WTC11 (cell line): ENCODE measurements around the gene CNTN5. TPM values are rescaled to one million over a fixed set of nuclear protein-coding genes. Genes with fewer than 3 reads are reported as not detected.

Experiments used
- ATAC-seq: fragments of 200-7000 bp; cut with Tn5 transposase; 2 replicates; pipeline ENCODE4 v1.10.0; 2021; ENCODE audit warnings: mild to moderate bottlenecking, moderate library complexity
- CTCF ChIA-PET: fragments of 300-600 bp; sonication (Branson Sonifier 250); formaldehyde crosslinking; loops from one replicate; lab custom pipeline; 2021; ENCODE audit warnings: antibody characterized with exemption; lab: Charles Lee
- POLR2A ChIA-PET: fragments of 350-600 bp; sonication (Branson Sonifier 250); formaldehyde crosslinking; loops from one replicate; lab custom pipeline; 2021; ENCODE audit warnings: antibody characterized with exemption; lab: Charles Lee
- DNase-seq: peaks from one replicate; pipeline ENCODE4 v3.0.0; 2021; ENCODE audit warnings: low spot score
- H3K27ac Mint-ChIP-seq: 2 replicates; pipeline ENCODE4 v1.8.0; 2021; ENCODE audit warnings: mixed read lengths
- H3K27me3 Mint-ChIP-seq: 2 replicates; pipeline ENCODE4 v1.8.0; 2021; ENCODE audit warnings: low read depth, mild to moderate bottlenecking, moderate library complexity, mixed read lengths
- H3K36me3 Mint-ChIP-seq: 2 replicates; pipeline ENCODE4 v1.8.0; 2021; ENCODE audit warnings: mixed read lengths
- H3K4me1 Mint-ChIP-seq: 2 replicates; pipeline ENCODE4 v1.8.0; 2022; ENCODE audit warnings: mixed read lengths
- H3K4me3 Mint-ChIP-seq: 2 replicates; pipeline ENCODE4 v1.8.0; 2021; ENCODE audit warnings: mild to moderate bottlenecking, moderate library complexity, mixed read lengths
- H3K9me3 Mint-ChIP-seq: 2 replicates; pipeline ENCODE4 v1.8.0; 2021; ENCODE audit warnings: mixed read lengths
- EMX1 ChIP-seq: fragments of 250-450 bp; sonication (Bioruptor Pico); IDR thresholded peaks from 2 replicates; pipeline ENCODE4 v1.8.0; 2021; ENCODE audit warnings: mild to moderate bottlenecking
- FOXP1 ChIP-seq: sonication (generic); formaldehyde crosslinking; IDR thresholded peaks from 2 replicates; pipeline ENCODE4 v1.8.0; 2022; ENCODE audit warnings: missing genetic modification reagents, mild to moderate bottlenecking, moderate library complexity, borderline replicate concordance
- GABPB1 ChIP-seq: sonication (generic); formaldehyde crosslinking; IDR thresholded peaks from 2 replicates; pipeline ENCODE4 v1.8.1; 2023; ENCODE audit warnings: mild to moderate bottlenecking, missing genetic modification reagents
- IRF2 ChIP-seq: sonication (generic); formaldehyde crosslinking; IDR thresholded peaks from 2 replicates; pipeline ENCODE4 v1.8.0; 2022; ENCODE audit warnings: low read depth, missing genetic modification reagents, borderline replicate concordance
- NFYB ChIP-seq: sonication (generic); formaldehyde crosslinking; conservative IDR thresholded peaks from 2 replicates; pipeline ENCODE4 v1.8.0; 2022; ENCODE audit warnings: low read depth, missing genetic modification reagents
- NR1H2 ChIP-seq: sonication (generic); formaldehyde crosslinking; IDR thresholded peaks from 2 replicates; pipeline ENCODE4 v1.9.0; 2021; ENCODE audit warnings: mild to moderate bottlenecking, moderate library complexity, missing genetic modification reagents
- PRRX2 ChIP-seq: fragments of 250-450 bp; sonication (Bioruptor Pico); IDR thresholded peaks from 2 replicates; pipeline ENCODE4 v1.8.0; 2021; ENCODE audit warnings: mild to moderate bottlenecking
- SOX15 ChIP-seq: fragments of 250-450 bp; sonication (Bioruptor Pico); IDR thresholded peaks from 2 replicates; pipeline ENCODE4 v1.9.0; 2021; ENCODE audit warnings: mild to moderate bottlenecking
- ZBTB21 ChIP-seq: sonication (generic); formaldehyde crosslinking; IDR thresholded peaks from 2 replicates; pipeline ENCODE4 v1.8.1; 2023; ENCODE audit warnings: mild to moderate bottlenecking, missing genetic modification reagents, borderline replicate concordance
- ZNF671 ChIP-seq: fragments of 250-450 bp; sonication (Bioruptor Pico); IDR thresholded peaks from 2 replicates; pipeline ENCODE4 v1.8.0; 2021; ENCODE audit warnings: mild to moderate bottlenecking
- total RNA-seq: library from RNA; stranded (reverse); gene quantifications from 3 replicates; pipeline ENCODE4 v1.2.3, GENCODE V29; 2021
- TF ChIP-seq, protein P1 (sequence below): sonication (generic); formaldehyde crosslinking; IDR thresholded peaks from 2 replicates; pipeline ENCODE4 v1.8.1; 2023; ENCODE audit warnings: mild to moderate bottlenecking, missing genetic modification reagents, moderate library complexity
- TF ChIP-seq, protein P2 (sequence below): sonication (generic); formaldehyde crosslinking; IDR thresholded peaks from 2 replicates; pipeline ENCODE4 v1.8.1; 2023; ENCODE audit warnings: mild to moderate bottlenecking, moderate library complexity, missing genetic modification reagents
- TF ChIP-seq, protein P3 (sequence below): fragments of 250-450 bp; sonication (Bioruptor Pico); IDR thresholded peaks from 2 replicates; pipeline ENCODE4 v1.9.0; 2021; ENCODE audit warnings: mild to moderate bottlenecking
- TF ChIP-seq, protein P4 (sequence below): sonication (generic); formaldehyde crosslinking; IDR thresholded peaks from 2 replicates; pipeline ENCODE4 v1.8.1; 2022; ENCODE audit warnings: mild to moderate bottlenecking, moderate library complexity, missing genetic modification reagents
- TF ChIP-seq, protein P5 (sequence below): sonication (generic); formaldehyde crosslinking; IDR thresholded peaks from 2 replicates; pipeline ENCODE4 v1.8.0; 2023; ENCODE audit warnings: mild to moderate bottlenecking, missing genetic modification reagents
- TF ChIP-seq, protein P6 (sequence below): sonication (generic); formaldehyde crosslinking; IDR thresholded peaks from 2 replicates; pipeline ENCODE4 v1.8.0; 2022; ENCODE audit warnings: missing genetic modification reagents
- TF ChIP-seq, protein P7 (sequence below): sonication (generic); formaldehyde crosslinking; IDR thresholded peaks from 2 replicates; pipeline ENCODE4 v1.8.1; 2022; ENCODE audit warnings: mild to moderate bottlenecking, missing genetic modification reagents, moderate library complexity, borderline replicate concordance

The CNTN5 gene
- total RNA-seq, 1 experiment from 2014 or later: 0.07 TPM

DNA sequence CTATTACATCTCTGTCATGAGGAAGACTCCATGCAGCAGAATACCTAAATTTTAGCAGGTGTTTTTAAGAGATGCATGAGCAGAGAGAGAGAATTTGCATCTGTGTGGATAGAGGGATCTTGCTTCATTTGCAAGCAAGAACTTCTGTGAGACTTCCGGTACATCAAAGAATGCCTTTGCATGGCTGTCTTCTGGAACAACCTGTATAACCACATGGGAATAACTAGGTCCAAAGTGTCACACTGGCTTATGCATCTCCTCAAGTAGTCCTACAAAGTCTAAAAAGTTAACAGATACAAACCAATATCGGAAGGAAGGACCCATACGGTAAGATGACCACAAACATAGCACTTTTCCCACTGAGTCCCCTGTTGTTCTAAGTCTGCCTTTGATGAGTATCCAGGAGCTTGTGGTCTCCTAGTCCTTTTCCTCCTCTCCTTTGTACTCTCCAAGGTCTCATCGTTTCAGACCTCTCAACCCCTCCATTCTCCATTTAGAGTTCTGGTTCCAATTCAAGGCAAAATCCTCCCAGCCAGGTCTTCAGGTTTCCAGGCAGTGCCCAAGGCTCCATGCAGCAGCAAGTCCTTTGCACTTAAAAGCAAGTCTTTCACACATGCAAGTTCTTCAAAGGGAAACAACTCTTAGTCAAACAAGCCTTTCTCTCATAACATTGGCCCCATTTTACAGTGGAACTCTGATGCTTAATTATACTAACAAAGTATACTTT lies 1084.7 kb downstream of the CNTN5 start:
- peak overlapping the region; percentile 36 for H3K27ac Mint-ChIP-seq
- H3K9me3 Mint-ChIP-seq: peaks cover 8% of the 10 kb centered on the region
- no peak overlapping the region; the same call in 1 of the 2 replicates for H3K4me3 Mint-ChIP-seq
- no peak for DNase-seq
- H3K27me3 Mint-ChIP-seq: no peaks in the 10 kb centered on the region
- POLR2A ChIA-PET: no interaction called here
- TF ChIP-seq, protein P1, sequence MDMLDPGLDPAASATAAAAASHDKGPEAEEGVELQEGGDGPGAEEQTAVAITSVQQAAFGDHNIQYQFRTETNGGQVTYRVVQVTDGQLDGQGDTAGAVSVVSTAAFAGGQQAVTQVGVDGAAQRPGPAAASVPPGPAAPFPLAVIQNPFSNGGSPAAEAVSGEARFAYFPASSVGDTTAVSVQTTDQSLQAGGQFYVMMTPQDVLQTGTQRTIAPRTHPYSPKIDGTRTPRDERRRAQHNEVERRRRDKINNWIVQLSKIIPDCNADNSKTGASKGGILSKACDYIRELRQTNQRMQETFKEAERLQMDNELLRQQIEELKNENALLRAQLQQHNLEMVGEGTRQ (CRISPR knock-in tag): no peak
- TF ChIP-seq, protein P2, sequence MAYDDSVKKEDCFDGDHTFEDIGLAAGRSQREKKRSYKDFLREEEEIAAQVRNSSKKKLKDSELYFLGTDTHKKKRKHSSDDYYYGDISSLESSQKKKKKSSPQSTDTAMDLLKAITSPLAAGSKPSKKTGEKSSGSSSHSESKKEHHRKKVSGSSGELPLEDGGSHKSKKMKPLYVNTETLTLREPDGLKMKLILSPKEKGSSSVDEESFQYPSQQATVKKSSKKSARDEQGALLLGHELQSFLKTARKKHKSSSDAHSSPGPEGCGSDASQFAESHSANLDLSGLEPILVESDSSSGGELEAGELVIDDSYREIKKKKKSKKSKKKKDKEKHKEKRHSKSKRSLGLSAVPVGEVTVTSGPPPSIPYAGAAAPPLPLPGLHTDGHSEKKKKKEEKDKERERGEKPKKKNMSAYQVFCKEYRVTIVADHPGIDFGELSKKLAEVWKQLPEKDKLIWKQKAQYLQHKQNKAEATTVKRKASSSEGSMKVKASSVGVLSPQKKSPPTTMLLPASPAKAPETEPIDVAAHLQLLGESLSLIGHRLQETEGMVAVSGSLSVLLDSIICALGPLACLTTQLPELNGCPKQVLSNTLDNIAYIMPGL (CRISPR knock-in tag): no peak
- TF ChIP-seq NFYB (CRISPR knock-in tag): no peak
- TF ChIP-seq SOX15 (CRISPR knock-in tag): no peak
- no peak for TF ChIP-seq FOXP1 (CRISPR knock-in tag)
- no peak for TF ChIP-seq PRRX2 (CRISPR knock-in tag)
- TF ChIP-seq, all 79 proteins: peak for 0
- CTCF ChIA-PET: no interaction called here
- peaks cover 4% of the 10 kb centered on the region; the same call in 1 of the 2 replicates for H3K36me3 Mint-ChIP-seq
- H3K4me1 Mint-ChIP-seq: peaks cover 27% of the 10 kb centered on the region
- peak; percentile 73 for ATAC-seq

DNA sequence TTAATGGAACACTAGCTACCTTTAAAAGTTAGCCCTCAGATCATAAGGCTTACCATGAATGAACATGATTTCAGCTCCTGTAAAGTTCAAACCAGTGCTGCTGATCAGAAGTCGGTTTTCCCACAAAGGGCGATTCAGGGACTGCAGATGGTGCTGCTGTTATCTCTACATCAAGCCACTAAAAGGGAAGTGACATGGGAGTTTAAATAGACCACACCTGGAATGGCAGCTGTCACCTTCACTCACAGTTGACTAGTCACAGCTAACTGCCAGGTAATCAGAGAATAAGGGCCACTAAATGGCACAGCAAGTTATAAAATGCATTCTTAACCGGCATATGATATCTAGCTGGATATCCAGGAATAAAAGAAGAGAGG lies 1085.2 kb downstream of the CNTN5 start:
- H3K4me1 Mint-ChIP-seq: peaks cover 27% of the 10 kb centered on the region
- ATAC-seq: peak; percentile 43
- DNase-seq: no peak
- no peaks in the 10 kb centered on the region for H3K27me3 Mint-ChIP-seq
- H3K4me3 Mint-ChIP-seq: no peak overlapping the region
- 0 out of 2 replicates have a peak overlapping the region, but pooled peaks have one; percentile 36 for H3K27ac Mint-ChIP-seq
- ChIA-PET POLR2A (no interaction called here), CTCF (interaction anchor here (0.7 kb wide), 1 partner anchor 897 kb away, joined by 3 read pairs; no protein-coding TSS in a partner anchor)
- TF ChIP-seq, protein P3, sequence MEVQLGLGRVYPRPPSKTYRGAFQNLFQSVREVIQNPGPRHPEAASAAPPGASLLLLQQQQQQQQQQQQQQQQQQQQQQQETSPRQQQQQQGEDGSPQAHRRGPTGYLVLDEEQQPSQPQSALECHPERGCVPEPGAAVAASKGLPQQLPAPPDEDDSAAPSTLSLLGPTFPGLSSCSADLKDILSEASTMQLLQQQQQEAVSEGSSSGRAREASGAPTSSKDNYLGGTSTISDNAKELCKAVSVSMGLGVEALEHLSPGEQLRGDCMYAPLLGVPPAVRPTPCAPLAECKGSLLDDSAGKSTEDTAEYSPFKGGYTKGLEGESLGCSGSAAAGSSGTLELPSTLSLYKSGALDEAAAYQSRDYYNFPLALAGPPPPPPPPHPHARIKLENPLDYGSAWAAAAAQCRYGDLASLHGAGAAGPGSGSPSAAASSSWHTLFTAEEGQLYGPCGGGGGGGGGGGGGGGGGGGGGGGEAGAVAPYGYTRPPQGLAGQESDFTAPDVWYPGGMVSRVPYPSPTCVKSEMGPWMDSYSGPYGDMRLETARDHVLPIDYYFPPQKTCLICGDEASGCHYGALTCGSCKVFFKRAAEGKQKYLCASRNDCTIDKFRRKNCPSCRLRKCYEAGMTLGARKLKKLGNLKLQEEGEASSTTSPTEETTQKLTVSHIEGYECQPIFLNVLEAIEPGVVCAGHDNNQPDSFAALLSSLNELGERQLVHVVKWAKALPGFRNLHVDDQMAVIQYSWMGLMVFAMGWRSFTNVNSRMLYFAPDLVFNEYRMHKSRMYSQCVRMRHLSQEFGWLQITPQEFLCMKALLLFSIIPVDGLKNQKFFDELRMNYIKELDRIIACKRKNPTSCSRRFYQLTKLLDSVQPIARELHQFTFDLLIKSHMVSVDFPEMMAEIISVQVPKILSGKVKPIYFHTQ (CRISPR knock-in tag): no peak
- TF ChIP-seq, protein P4, sequence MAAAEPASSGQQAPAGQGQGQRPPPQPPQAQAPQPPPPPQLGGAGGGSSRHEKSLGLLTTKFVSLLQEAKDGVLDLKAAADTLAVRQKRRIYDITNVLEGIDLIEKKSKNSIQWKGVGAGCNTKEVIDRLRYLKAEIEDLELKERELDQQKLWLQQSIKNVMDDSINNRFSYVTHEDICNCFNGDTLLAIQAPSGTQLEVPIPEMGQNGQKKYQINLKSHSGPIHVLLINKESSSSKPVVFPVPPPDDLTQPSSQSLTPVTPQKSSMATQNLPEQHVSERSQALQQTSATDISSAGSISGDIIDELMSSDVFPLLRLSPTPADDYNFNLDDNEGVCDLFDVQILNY (CRISPR knock-in tag): no peak
- TF ChIP-seq GABPB1 (CRISPR knock-in tag): no peak
- no peak for TF ChIP-seq EMX1 (CRISPR knock-in tag)
- TF ChIP-seq IRF2: no peak
- TF ChIP-seq, protein P5, sequence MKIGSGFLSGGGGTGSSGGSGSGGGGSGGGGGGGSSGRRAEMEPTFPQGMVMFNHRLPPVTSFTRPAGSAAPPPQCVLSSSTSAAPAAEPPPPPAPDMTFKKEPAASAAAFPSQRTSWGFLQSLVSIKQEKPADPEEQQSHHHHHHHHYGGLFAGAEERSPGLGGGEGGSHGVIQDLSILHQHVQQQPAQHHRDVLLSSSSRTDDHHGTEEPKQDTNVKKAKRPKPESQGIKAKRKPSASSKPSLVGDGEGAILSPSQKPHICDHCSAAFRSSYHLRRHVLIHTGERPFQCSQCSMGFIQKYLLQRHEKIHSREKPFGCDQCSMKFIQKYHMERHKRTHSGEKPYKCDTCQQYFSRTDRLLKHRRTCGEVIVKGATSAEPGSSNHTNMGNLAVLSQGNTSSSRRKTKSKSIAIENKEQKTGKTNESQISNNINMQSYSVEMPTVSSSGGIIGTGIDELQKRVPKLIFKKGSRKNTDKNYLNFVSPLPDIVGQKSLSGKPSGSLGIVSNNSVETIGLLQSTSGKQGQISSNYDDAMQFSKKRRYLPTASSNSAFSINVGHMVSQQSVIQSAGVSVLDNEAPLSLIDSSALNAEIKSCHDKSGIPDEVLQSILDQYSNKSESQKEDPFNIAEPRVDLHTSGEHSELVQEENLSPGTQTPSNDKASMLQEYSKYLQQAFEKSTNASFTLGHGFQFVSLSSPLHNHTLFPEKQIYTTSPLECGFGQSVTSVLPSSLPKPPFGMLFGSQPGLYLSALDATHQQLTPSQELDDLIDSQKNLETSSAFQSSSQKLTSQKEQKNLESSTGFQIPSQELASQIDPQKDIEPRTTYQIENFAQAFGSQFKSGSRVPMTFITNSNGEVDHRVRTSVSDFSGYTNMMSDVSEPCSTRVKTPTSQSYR: no peak
- TF ChIP-seq ZBTB21 (CRISPR knock-in tag): no peak
- TF ChIP-seq SOX15 (CRISPR knock-in tag): no peak
- no peak for TF ChIP-seq ZNF671 (CRISPR knock-in tag)
- TF ChIP-seq, protein P6, sequence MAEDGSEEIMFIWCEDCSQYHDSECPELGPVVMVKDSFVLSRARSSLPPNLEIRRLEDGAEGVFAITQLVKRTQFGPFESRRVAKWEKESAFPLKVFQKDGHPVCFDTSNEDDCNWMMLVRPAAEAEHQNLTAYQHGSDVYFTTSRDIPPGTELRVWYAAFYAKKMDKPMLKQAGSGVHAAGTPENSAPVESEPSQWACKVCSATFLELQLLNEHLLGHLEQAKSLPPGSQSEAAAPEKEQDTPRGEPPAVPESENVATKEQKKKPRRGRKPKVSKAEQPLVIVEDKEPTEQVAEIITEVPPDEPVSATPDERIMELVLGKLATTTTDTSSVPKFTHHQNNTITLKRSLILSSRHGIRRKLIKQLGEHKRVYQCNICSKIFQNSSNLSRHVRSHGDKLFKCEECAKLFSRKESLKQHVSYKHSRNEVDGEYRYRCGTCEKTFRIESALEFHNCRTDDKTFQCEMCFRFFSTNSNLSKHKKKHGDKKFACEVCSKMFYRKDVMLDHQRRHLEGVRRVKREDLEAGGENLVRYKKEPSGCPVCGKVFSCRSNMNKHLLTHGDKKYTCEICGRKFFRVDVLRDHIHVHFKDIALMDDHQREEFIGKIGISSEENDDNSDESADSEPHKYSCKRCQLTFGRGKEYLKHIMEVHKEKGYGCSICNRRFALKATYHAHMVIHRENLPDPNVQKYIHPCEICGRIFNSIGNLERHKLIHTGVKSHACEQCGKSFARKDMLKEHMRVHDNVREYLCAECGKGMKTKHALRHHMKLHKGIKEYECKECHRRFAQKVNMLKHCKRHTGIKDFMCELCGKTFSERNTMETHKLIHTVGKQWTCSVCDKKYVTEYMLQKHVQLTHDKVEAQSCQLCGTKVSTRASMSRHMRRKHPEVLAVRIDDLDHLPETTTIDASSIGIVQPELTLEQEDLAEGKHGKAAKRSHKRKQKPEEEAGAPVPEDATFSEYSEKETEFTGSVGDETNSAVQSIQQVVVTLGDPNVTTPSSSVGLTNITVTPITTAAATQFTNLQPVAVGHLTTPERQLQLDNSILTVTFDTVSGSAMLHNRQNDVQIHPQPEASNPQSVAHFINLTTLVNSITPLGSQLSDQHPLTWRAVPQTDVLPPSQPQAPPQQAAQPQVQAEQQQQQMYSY: no peak
- TF ChIP-seq, protein P7, sequence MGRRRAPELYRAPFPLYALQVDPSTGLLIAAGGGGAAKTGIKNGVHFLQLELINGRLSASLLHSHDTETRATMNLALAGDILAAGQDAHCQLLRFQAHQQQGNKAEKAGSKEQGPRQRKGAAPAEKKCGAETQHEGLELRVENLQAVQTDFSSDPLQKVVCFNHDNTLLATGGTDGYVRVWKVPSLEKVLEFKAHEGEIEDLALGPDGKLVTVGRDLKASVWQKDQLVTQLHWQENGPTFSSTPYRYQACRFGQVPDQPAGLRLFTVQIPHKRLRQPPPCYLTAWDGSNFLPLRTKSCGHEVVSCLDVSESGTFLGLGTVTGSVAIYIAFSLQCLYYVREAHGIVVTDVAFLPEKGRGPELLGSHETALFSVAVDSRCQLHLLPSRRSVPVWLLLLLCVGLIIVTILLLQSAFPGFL (CRISPR knock-in tag): no peak
- no peak for TF ChIP-seq NR1H2 (CRISPR knock-in tag)
- TF ChIP-seq, all 79 proteins: peak for 0
- Mint-ChIP-seq H3K36me3 (peaks cover 4% of the 10 kb centered on the region; the same call in 1 of the 2 replicates), H3K9me3 (peaks cover 8% of the 10 kb centered on the region)
